SK-N-MC (cell line): ENCODE measurements around the gene UBL3.

Experiments
- EZH2 ChIP-seq: fragments of 200-600 bp; sonication (generic); IDR thresholded peaks from one replicate; pipeline ENCODE4 v1.6.1; 2017; ENCODE audit warnings: antibody characterized with exemption
- POLR2AphosphoS5 ChIP-seq: IDR thresholded peaks from 2 replicates; pipeline ENCODE4 v1.6.1; 2012; ENCODE audit warnings: mild to moderate bottlenecking, low read depth, low read length, borderline replicate concordance

GRCh38 chr13:29883941-29884518, 33.6 kb upstream of the UBL3 start:
- TF ChIP-seq POLR2AphosphoS5 (no peak), EZH2 (no peak)
